ENCODE results near the gene C1QL2.

The C1QL2 gene

GRCh38 chr2:119158563-119159347 is at the start of gene C1QL2:
Gene C1QL2, minus strand, starts transcription at chr2:119158751. Its CDS starts 482 bp downstream, at chr2:119158269.
- DNase-seq (ENCODE audit: low spot score): no peak

GRCh38 chr2:119207447-119207846 is 48.9 kb upstream of the C1QL2 start:
- no peak for DNase-seq (ENCODE audit: low spot score)

- no peak for DNase-seq (ENCODE audit: low spot score)
Observed at GRCh38 chr2:119206201-119206600, 47.6 kb upstream of the C1QL2 start.

- no peak for DNase-seq (ENCODE audit: low spot score)
Observed at GRCh38 chr2:119205001-119205706, 46.6 kb upstream of the C1QL2 start.

GRCh38 chr2:119204525-119204924 is 46.0 kb upstream of the C1QL2 start:
- no peak for DNase-seq (ENCODE audit: low spot score)

- DNase-seq (ENCODE audit: low spot score): no peak
Observed at GRCh38 chr2:119202610-119203310, 44.2 kb upstream of the C1QL2 start.

GRCh38 chr2:119201815-119202214 is 43.3 kb upstream of the C1QL2 start:
- no peak for DNase-seq (ENCODE audit: low spot score)

GRCh38 chr2:119198240-119198840 is 39.8 kb upstream of the C1QL2 start:
- no peak for DNase-seq (ENCODE audit: low spot score)

GRCh38 chr2:119197529-119198239 is 39.1 kb upstream of the C1QL2 start:
- DNase-seq (ENCODE audit: low spot score): no peak

GRCh38 chr2:119197126-119197405 is 38.5 kb upstream of the C1QL2 start:
- DNase-seq (ENCODE audit: low spot score): no peak

GRCh38 chr2:119196301-119197125 is 38.0 kb upstream of the C1QL2 start:
- DNase-seq (ENCODE audit: low spot score): no peak

GRCh38 chr2:119195887-119196286 is 37.3 kb upstream of the C1QL2 start:
- no peak for DNase-seq (ENCODE audit: low spot score)

- DNase-seq (ENCODE audit: low spot score): no peak
Observed at GRCh38 chr2:119195001-119195400, 36.5 kb upstream of the C1QL2 start.

- DNase-seq (ENCODE audit: low spot score): no peak
Observed at GRCh38 chr2:119192893-119193292, 34.3 kb upstream of the C1QL2 start.

- peak; percentile 10 for DNase-seq (ENCODE audit: low spot score)
Observed at GRCh38 chr2:119190321-119191111, 32.0 kb upstream of the C1QL2 start.

GRCh38 chr2:119184512-119184911 is 26.0 kb upstream of the C1QL2 start:
- DNase-seq (ENCODE audit: low spot score): no peak

- no peak for DNase-seq (ENCODE audit: low spot score)
Observed at GRCh38 chr2:119181791-119182445, 23.4 kb upstream of the C1QL2 start.

- no peak for DNase-seq (ENCODE audit: low spot score)
Observed at GRCh38 chr2:119181391-119181790, 22.8 kb upstream of the C1QL2 start.

GRCh38 chr2:119180892-119181291 is 22.3 kb upstream of the C1QL2 start:
- DNase-seq (ENCODE audit: low spot score): no peak

GRCh38 chr2:119179991-119180390 is 21.4 kb upstream of the C1QL2 start:
- DNase-seq (ENCODE audit: low spot score): no peak

Data from globus pallidus (tissue), 1 donor.